ENCODE data around the gene ZNF174.

The ZNF174 gene

DNA sequence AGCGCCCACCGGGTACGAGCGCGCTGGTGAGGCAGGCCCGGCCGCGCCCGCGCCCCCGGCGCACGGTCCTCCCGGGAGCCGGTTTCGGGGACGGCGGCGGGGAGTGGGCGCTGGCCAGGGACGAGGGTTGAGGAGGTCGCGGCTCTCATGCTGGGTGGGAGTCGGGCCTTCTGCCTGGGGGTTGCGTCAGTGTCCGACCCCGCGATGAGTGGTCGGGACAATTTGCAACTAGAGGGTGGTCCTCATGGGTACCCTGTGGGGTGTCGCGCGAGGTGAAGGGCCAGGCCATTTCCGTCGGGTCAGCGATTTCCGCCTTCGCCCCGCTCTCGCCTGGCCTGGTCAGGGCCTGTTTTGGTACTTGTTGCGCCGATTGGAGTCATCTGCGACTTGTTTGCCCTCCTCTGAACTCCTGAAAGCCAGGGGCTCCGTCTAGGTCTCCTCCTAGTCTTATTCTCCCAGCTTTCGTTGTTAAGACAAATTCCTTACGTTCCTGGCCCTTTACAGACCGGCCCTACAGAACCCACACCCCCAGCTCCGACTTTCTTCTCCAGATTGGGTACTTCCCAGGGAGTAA is 57.4 kb downstream of the ZNF174 start:
- H3K4me1 ChIP-seq, result peaks cover 0 to 47% (median 34%) of the 10 kb centered on the region in 4 donors
- intact Hi-C loops (cut with DNase I; ENCODE audit: low total_unique reads), result loop anchor here (1.0 to 10.0 kb wide), 3 partner anchors 57 to 224 kb away; partner anchors contain the start of genes TIGD7, ZNF174, ZNF200 and ZNF75A
- H3K4me3 ChIP-seq, result peak overlapping the region; percentile 80 to 93
- no peaks in the 10 kb centered on the region for H3K36me3 ChIP-seq
- TF ChIP-seq, protein P1, sequence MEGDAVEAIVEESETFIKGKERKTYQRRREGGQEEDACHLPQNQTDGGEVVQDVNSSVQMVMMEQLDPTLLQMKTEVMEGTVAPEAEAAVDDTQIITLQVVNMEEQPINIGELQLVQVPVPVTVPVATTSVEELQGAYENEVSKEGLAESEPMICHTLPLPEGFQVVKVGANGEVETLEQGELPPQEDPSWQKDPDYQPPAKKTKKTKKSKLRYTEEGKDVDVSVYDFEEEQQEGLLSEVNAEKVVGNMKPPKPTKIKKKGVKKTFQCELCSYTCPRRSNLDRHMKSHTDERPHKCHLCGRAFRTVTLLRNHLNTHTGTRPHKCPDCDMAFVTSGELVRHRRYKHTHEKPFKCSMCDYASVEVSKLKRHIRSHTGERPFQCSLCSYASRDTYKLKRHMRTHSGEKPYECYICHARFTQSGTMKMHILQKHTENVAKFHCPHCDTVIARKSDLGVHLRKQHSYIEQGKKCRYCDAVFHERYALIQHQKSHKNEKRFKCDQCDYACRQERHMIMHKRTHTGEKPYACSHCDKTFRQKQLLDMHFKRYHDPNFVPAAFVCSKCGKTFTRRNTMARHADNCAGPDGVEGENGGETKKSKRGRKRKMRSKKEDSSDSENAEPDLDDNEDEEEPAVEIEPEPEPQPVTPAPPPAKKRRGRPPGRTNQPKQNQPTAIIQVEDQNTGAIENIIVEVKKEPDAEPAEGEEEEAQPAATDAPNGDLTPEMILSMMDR (IDR thresholded peaks at IDR 0.05), result no peak
- H3K9me3 ChIP-seq, result no peaks in the 10 kb centered on the region
- H3K27ac ChIP-seq, result peak overlapping the region; percentile 91 to 97
- DNase-seq, result peak in 1 of 2 donors; percentile 70
- H3K27me3 ChIP-seq, result no peaks in the 10 kb centered on the region

DNA sequence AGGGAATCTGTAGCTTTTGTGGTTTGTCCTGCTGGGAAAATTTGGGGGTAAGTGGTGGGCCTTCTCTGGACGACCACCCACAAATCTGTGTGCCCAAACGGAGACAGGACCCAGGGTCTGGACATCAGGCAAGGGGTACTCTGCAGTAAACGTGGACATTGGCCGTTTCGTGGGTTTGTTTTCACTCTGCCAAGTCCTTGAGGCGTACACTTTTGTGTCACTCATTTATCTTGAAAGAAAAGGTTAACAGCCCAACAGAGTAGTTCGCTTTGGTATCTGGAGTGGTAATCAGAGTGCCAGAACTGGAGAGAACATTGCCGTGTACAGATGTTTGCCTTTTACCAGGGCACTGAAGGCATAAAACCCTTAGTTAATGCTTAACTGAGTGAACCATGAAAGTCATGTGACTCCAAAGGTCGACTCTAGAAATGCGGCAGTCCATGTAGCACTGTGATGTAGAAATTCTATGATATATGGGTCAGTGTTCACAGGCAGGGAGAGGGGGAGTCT is 57.9 kb downstream of the ZNF174 start:
- intact Hi-C loops (cut with DNase I; ENCODE audit: low total_unique reads), result loop anchor here (1.0 to 10.0 kb wide), 3 partner anchors 58 to 224 kb away; partner anchors contain the start of genes TIGD7, ZNF174, ZNF200 and ZNF75A
- H3K4me3 ChIP-seq, result peak overlapping the region; percentile 80 to 93
- TF ChIP-seq, protein P1 (IDR thresholded peaks at IDR 0.05), result no peak
- DNase-seq, result no peak
- H3K27me3 ChIP-seq, result no peaks in the 10 kb centered on the region
- peak overlapping the region; percentile 91 to 97 for H3K27ac ChIP-seq
- H3K9me3 ChIP-seq, result no peaks in the 10 kb centered on the region
- H3K4me1 ChIP-seq, result peaks cover 0 to 48% (median 34%) of the 10 kb centered on the region in 4 donors
- no peaks in the 10 kb centered on the region for H3K36me3 ChIP-seq
